Measurements from ENCODE around the gene PGBD5.
"Not testable (repeated sequence)": the region's sequence is repeated elsewhere in the genome, so short reads cannot be mapped to it uniquely, and the experiment has no call there.

The PGBD5 gene

GRCh38 chr1:230422221-230422981 lies 3.7 kb downstream of the PGBD5 start:
- peak in 1 of 2 experiments; percentile 14 for DNase-seq (ENCODE audit: low read depth in 1 of 2, low spot score in 1 of 2)
- in situ Hi-C loops (cut with HindIII; ENCODE audit: low pct_unique_long_range_greater_than_20kb, low sequenced_read_pairs), result no loop called here
- TF ChIP-seq JUND (IDR thresholded peaks at IDR 0.05; ENCODE audit: low read depth), result no peak

GRCh38 chr1:230421481-230421880 lies 4.7 kb downstream of the PGBD5 start:
- no peak for TF ChIP-seq JUND (IDR thresholded peaks at IDR 0.05; ENCODE audit: low read depth)
- in situ Hi-C loops (cut with HindIII; ENCODE audit: low pct_unique_long_range_greater_than_20kb, low sequenced_read_pairs), result no loop called here
- DNase-seq (ENCODE audit: low read depth in 1 of 2, low spot score in 1 of 2), result no peak

- not testable (repeated sequence) for DNase-seq (ENCODE audit: low read depth in 1 of 2, low spot score in 1 of 2)
Observed at GRCh38 chr1:230420372-230420771, 5.8 kb downstream of the PGBD5 start.

GRCh38 chr1:230416430-230416829 lies 9.7 kb downstream of the PGBD5 start:
- in situ Hi-C loops (cut with HindIII; ENCODE audit: low pct_unique_long_range_greater_than_20kb, low sequenced_read_pairs), result no loop called here
- no peak for TF ChIP-seq JUND (IDR thresholded peaks at IDR 0.05; ENCODE audit: low read depth)
- no peak for DNase-seq (ENCODE audit: low read depth in 1 of 2, low spot score in 1 of 2)

More at GRCh38 chr1:230420372-230420771, 5.8 kb downstream of the PGBD5 start:
- in situ Hi-C loops (cut with HindIII; ENCODE audit: low pct_unique_long_range_greater_than_20kb, low sequenced_read_pairs), result not testable (repeated sequence)

GRCh38 chr1:230415405-230416132 lies 10.6 kb downstream of the PGBD5 start:
- TF ChIP-seq JUND (IDR thresholded peaks at IDR 0.05; ENCODE audit: low read depth), result no peak
- in situ Hi-C loops (cut with HindIII; ENCODE audit: low pct_unique_long_range_greater_than_20kb, low sequenced_read_pairs), result no loop called here
- no peak for DNase-seq (ENCODE audit: low read depth in 1 of 2, low spot score in 1 of 2)

- in situ Hi-C loops (cut with HindIII; ENCODE audit: low pct_unique_long_range_greater_than_20kb, low sequenced_read_pairs), result no loop called here
- no peak for TF ChIP-seq JUND (IDR thresholded peaks at IDR 0.05; ENCODE audit: low read depth)
- DNase-seq (ENCODE audit: low read depth in 1 of 2, low spot score in 1 of 2), result no peak
Observed at GRCh38 chr1:230414694-230415093, 11.4 kb downstream of the PGBD5 start.

GRCh38 chr1:230414102-230414501 lies 12.0 kb downstream of the PGBD5 start:
- no peak for DNase-seq (ENCODE audit: low read depth in 1 of 2, low spot score in 1 of 2)
- TF ChIP-seq JUND (IDR thresholded peaks at IDR 0.05; ENCODE audit: low read depth), result no peak
- in situ Hi-C loops (cut with HindIII; ENCODE audit: low pct_unique_long_range_greater_than_20kb, low sequenced_read_pairs), result no loop called here

GRCh38 chr1:230413061-230413460 lies 13.1 kb downstream of the PGBD5 start:
- no peak for DNase-seq (ENCODE audit: low read depth in 1 of 2, low spot score in 1 of 2)
- in situ Hi-C loops (cut with HindIII; ENCODE audit: low pct_unique_long_range_greater_than_20kb, low sequenced_read_pairs), result no loop called here
- TF ChIP-seq JUND (IDR thresholded peaks at IDR 0.05; ENCODE audit: low read depth), result no peak

GRCh38 chr1:230408971-230409370 lies 17.2 kb downstream of the PGBD5 start:
- in situ Hi-C loops (cut with HindIII; ENCODE audit: low pct_unique_long_range_greater_than_20kb, low sequenced_read_pairs), result no loop called here

GRCh38 chr1:230407351-230407750 lies 18.8 kb downstream of the PGBD5 start:
- in situ Hi-C loops (cut with HindIII; ENCODE audit: low pct_unique_long_range_greater_than_20kb, low sequenced_read_pairs), result no loop called here
- DNase-seq (ENCODE audit: low read depth in 1 of 2, low spot score in 1 of 2), result no peak
- no peak for TF ChIP-seq JUND (IDR thresholded peaks at IDR 0.05; ENCODE audit: low read depth)

More at GRCh38 chr1:230408971-230409370, 17.2 kb downstream of the PGBD5 start:
- no peak for DNase-seq (ENCODE audit: low read depth in 1 of 2, low spot score in 1 of 2)
- no peak for TF ChIP-seq JUND (IDR thresholded peaks at IDR 0.05; ENCODE audit: low read depth)

GRCh38 chr1:230406727-230407126 lies 19.4 kb downstream of the PGBD5 start:
- in situ Hi-C loops (cut with HindIII; ENCODE audit: low pct_unique_long_range_greater_than_20kb, low sequenced_read_pairs); DNase-seq (ENCODE audit: low read depth in 1 of 2, low spot score in 1 of 2): not testable (repeated sequence)

- DNase-seq (ENCODE audit: low read depth in 1 of 2, low spot score in 1 of 2), result no peak
- no peak for TF ChIP-seq JUND (IDR thresholded peaks at IDR 0.05; ENCODE audit: low read depth)
- in situ Hi-C loops (cut with HindIII; ENCODE audit: low pct_unique_long_range_greater_than_20kb, low sequenced_read_pairs), result no loop called here
Observed at GRCh38 chr1:230403442-230403841, 22.7 kb downstream of the PGBD5 start.

GRCh38 chr1:230401763-230402294 lies 24.3 kb downstream of the PGBD5 start:
- DNase-seq (ENCODE audit: low read depth in 1 of 2, low spot score in 1 of 2), result no peak
- TF ChIP-seq JUND (IDR thresholded peaks at IDR 0.05; ENCODE audit: low read depth), result no peak
- in situ Hi-C loops (cut with HindIII; ENCODE audit: low pct_unique_long_range_greater_than_20kb, low sequenced_read_pairs), result no loop called here
